ENCODE results near the gene RAD51AP2.

The RAD51AP2 gene

DNA sequence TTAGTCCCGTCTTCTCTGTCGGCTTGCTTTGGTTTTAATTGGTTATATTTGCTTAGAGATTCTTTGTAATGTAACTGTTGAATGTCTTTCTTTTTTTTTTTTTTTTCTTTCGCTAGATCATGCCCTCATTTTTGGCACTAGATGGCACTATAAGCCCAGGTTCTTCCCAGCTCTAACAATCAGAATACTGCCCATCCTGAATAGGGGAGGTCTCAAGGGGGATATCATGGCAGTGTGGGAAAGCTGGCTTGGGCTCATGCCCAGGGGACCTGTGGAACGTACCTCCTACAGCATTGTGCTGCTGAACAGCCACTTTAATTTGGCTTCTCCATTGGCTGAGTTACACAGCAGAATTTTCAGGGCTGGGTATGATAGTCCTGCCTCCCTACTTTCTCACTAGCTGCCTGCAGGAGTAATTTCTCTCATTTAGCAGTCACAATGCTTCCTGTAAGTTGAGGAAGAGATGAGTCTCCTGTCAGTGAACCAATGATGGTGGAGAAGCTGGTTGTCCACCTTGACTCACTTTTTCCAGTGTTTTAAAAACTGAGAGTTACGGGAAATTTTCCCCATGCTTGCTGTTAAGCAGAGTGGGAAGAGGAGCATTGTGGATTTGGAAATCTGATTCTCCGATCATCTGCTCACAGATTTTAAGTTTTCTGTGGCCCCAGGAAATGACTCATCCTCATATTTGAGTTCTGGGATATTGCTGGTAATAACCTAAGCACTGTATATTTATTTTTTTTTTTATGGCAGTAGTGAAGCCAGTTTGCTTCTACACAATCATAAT, 47.2 kb downstream of the RAD51AP2 start:
- H3K9me3 Mint-ChIP-seq = peaks cover 9% of the 10 kb centered on the region
- no peak overlapping the region for H3K27ac Mint-ChIP-seq
- no peaks in the 10 kb centered on the region for H3K27me3 Mint-ChIP-seq
- CTCF ChIA-PET = interaction anchor here (1.1 to 1.9 kb wide), 2 partner anchors 175 to 200 kb away, joined by 6 to 7 read pairs; no protein-coding TSS in a partner anchor
- DNase-seq = no peak
- H3K36me3 Mint-ChIP-seq = no peaks in the 10 kb centered on the region
- H3K4me3 Mint-ChIP-seq = no peak overlapping the region
- no peaks in the 10 kb centered on the region for H3K4me1 Mint-ChIP-seq

DNA sequence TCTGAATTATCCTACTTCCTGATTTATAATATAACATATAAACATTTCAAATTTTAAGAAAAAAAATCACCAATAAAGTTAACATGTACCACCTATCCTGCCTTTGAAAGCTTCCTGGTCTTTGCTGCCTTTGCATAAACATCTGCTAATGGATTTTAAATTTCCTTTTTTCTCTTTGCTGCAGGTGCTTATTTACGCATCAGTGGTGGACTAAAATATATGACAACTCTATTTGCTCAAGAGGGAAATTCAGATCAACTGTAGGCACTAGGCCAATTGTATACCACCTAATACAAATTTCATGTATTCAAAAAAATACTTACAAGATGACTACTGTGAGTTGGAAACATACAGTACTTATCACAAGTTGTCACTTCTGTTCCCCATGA, 57.2 kb downstream of the RAD51AP2 start:
- H3K36me3 Mint-ChIP-seq = no peaks in the 10 kb centered on the region
- no peak overlapping the region for H3K4me3 Mint-ChIP-seq
- CTCF ChIA-PET = no interaction called here
- H3K27me3 Mint-ChIP-seq = no peaks in the 10 kb centered on the region
- peaks cover 3% of the 10 kb centered on the region for H3K9me3 Mint-ChIP-seq
- no peak for DNase-seq
- no peak overlapping the region for H3K27ac Mint-ChIP-seq
- no peaks in the 10 kb centered on the region for H3K4me1 Mint-ChIP-seq

Measured in activated naive CD4-positive, alpha-beta T cell treated with anti-CD3 and anti-CD28 coated beads, Interleukin-2, amount 10 ng/mL, durations not matched to agents 7 days and 5 days (primary cell).